Activated CD4-positive, alpha-beta T cell treated with anti-CD3 and anti-CD28 coated beads, Interleukin-2, amount 50 U/mL, for 16 hours (primary cell): ENCODE results near the gene NPB.

Experiments
- DNase-seq: peaks from one replicate; pipeline ENCODE4 v3.0.0-alpha.2; 2020

Gene NPB

DNA sequence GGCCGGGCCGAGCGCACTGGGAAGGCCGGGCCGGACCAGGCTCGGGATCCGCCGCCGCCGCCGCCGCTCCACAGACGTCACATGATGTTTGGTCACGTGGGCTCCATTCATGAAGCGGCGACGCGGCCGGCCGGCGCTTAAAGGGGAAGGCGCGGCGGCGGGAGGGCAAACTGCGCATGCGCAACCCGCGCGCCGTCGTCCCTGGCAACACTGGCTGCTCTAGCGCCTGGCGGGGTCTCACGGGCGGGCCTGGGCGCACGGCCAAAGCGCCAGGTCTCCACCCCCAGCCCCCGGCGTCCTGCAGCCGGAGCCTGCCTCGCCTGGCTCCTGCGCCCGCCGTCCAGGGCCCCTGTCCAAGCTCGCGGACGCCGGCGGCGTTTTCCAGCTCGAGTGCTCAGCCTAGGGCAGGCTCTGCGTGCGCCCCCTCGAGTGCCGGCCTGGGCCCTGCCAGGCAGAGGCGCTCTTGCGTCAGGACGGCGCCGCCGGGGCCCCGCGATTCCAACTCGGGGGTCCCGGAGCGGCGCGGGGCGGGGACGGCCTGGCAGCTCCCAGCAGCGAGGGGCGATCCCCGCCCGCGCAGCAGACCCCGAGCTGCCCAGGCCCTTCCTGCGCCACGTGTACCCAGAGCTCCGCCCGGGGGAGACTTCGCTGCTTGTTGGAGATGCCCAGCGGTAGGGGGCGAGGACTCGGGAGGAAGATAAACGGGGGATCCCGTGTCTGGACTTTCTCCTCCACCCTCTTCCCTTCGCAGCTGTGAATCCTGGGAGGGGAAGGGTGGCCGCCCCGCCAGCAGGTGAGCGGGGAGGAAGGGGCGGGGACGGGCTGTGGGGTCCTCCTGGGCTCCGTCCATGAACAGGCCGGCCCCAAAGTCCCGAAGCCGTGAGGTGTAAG is 25.9 kb downstream of the NPB start, which contains the start of gene MAFG:
Gene MAFG (minus strand): TSS at position 83 of the 891 bp plus-strand sequence. CDS start 4,550 bp downstream, outside the sequence.
- DNase-seq, result peak; percentile 92

DNA sequence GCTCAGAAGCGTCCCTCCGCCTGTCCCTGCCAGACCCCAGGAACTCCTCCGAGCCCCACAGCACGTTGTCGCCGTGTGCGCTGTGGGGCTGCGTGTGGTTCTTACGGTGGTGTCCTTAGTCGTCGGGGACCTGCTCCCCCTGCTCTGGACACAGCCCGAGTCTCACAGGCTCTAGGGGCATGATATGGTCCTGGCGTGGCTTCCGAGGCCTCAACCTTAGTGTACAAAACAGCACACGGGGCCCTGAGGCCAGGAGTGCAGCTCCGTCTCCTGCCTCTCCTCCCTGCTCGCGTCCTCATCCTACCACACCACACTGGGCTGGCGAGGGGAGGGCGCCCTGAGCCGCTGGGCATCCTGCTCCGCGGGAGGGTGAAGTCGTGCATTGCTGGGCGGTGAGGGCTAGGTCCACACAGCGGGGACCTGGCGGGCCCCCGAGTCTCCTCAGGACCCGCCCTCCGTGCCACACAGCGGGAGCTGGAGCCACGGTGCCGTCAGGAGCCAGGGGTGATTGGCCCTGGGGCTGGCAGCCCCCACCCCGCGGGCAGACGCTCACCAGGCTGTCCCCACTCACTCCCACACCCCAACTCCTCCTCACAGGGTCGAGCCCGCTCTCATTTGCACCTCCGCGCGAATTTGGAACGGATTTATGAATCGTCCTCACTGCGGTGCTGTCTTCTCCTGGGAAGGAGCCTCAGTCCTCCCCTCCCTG is 26.7 kb downstream of the NPB start:
- no peak for DNase-seq

DNA sequence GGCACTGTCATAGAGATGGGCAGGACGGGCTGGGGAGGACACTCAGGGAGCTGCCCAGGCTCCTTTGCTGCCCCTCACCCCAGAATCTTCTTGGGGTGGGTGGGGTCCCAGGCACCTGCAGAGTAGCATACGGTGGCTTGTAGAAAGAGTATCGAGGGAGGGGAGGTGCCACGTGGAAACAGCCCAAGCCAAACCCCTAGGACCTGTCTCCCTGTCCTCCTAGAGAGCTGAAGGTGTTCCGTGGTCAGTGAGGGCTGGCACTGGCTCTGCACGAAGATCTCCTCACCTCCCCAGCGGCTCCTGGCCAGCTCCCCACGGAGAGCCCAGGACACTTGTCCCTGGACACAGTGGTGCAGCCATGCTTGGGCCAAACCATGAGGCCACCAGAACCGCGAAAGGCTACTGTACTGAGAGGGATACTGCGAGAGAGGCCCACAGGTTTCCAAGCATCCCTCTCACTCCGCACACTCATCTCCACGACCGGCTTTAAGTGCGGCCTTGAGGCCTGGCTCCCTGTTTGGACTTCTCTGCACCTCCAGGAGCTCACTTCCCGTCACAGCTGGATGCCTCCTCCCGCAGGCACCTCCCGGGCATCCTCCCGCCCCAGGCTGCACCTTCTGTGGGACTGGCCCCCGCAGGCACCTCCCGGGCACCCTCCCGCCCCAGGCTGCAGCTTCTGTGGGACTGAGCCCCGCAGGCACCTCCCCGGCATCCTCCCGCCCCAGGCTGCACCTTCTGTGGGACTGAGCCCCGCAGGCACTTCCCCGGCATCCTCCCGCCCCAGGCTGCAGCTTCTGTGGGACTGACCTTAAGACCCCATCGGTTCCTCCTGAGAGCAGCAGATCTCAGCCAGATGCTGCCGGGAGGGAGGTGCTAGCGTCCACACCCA is 27.5 kb downstream of the NPB start:
- DNase-seq, result no peak

DNA sequence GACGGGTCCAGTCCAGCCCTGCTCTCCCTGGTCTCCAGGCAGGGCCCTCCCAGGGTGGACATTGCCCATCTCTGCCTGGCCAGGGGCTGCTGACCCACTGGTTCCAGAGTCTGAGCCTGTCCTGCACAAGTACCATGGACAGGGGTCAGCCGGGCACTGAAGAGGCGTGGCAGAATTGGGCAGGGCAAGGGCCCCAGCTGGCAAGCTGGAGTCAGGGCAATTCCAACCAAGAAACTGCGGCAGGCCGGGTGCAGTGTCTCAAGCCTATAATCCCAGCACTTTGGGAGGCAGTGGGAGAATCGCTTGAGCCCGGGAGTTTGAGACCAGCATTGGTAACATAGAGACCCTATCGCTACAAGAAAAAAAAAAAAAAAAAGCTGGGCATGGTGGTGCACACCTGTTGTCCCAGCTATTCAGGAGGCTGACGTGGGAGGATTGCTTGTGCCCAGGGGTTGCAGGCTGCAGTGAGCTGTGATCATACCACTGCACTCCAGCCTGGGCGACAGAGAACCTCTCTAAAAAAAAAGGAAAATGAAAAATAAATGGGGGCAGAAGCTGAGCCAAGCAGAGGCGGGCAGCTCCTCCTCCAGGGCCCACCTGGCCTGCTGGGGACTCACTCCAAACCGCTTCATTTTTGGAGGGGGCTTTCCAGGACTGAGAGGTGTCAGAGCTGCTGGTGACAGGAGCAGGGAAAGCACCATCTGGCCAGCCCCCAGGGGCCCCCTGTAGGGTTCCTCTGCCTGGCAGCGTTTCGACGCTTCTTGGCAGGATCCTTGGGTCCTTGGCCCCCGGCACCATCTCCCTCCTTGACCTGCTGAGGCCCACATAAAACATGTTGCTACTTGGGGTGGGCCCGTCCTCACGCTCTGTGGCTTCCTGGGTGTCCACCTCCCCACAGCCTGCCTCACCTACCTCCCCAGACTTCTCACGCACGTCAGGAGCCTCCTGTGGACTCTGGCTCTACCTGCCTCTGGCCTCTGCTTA is 28.4 kb downstream of the NPB start:
- DNase-seq, result no peak

DNA sequence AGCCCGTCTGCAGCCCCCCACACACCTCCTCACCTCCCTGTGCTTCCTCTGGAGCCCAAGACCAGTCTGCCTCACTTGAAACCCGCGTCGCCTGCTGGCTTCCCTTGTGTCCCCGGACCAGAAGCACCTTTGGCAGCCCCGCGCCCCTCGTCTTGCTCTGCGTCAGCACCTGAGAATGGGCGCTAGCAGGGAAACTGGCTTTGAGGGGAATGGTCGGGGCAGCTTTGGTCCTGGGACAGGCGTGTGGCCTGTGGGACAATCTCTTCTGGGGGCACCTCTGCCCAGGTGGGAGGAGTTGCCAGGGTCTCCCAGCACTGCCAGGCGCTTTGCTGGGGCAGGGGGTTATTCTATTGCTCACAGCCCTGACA is 29.1 kb downstream of the NPB start:
- no peak for DNase-seq

DNA sequence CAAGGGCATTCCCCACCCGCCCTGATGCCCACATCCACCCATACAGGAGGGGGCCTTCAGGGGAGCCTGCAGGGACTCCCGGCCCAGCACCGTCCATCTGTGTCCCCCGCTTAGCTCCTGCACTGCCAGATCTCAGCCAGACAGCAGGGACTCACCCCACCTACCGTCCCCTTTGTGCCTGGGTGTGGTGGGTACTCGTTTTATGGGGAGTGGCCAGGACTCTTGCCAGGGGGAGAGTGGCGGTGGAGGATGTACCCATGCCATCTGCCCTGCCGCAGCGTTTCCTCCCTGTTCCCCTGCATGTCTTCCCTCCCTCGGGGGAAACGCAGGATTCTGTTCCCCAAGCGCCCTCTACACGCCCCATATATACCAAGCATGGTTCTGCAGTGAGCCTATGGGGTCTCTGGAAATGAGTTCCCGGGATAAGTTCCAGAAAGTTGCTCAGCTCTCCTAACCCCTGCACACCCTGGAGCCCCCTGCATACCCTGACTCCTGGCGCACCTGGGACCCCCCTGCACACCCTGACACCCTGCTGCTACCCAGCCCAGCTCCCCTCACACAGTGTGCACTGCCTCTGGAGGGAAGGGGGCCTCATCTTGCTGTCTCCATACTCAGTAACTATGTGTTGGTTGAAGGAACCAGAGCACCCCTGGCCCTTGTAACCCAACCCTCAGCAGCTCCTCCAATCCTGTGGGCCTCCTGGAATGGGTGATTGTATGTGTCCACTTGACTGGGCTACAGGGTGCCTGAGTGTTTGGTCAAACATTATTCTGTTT is 29.7 kb downstream of the NPB start:
- no peak for DNase-seq

DNA sequence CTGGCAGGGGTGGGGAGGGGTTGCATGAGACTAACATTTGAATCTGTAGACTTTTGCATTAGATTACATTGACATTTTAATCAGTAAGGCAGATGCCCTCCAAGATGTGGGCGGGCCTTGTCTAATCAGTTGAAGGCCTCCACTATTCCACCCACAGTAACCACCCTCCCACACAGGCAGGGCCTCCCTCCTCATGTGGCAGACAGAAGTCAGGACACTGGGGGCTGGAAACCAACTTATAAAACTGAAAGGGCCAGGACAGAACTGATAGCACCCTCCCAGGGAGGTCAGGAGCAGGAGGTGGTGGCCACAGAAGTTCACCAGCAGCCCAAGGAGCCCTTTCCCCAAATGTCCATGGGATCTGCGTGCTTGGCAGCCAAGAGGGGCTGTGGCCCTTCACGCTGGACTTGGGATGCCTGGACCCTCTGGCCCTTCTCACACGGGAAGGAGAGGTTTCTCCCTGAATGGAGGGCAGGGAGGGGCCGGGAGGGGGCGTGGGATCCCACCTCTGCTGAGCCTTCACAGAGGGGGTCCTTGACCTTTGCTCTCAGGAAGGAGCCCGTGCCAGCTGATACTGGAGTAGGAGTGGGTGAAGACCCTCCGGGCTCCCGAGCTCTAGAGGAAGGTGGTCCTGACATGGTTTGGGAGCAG is 30.4 kb downstream of the NPB start:
- no peak for DNase-seq

DNA sequence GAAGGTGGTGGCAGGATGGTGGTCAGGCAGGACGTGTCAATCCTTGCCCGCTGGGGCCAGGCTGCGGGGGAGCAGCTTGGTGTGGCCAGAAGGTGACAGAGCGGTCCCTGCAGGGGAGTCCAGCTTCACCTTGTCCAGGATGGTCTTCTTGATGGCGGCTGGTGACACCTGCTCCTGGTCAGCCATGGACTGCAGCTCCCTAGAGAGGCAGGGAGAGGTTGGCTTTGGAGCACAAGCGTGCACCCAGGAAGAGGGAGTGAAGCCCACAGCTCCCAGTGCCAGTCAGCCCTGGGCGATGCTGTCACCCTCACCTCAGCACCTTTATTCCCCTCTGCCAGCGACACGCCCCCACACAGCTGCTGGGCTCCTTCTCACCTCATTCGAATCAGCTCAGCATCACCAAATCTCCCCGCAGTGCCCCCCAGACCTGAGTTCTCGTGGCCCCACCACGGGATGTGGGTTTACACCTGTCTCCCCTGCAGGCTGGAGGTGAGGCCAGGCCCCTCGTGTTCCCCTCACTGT is 31.2 kb downstream of the NPB start:
- no peak for DNase-seq

DNA sequence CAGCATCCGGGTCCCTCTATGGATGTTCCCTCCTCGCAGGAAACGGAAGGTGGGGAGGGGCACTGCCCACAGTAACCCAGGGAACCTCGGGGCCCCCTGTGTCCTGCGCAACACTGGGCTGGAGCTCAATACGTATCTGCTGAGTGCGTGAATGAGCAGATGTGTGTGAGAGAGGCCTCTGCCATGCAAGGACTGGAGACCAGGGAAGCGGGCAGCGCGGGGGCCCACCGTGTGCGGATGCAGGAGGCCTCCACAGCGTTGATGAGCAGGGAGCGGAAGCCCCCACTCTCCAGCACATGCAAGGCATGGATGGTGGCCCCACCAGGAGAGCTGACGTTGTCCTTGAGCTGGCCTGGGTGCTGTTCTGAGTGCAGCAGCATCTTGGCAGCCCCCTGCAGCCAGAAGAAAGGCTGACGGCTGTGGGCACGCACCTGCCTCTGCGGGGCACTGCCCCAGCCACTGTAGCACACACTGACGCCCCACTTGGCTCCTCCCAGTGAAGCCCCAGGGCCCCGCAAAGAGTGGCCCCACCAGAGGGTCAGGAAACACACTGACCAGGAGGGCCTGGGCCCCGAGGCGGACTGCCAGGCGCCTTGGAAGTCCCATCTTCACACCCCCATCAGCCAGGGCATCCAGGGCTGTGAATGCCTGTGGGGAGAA is 32.2 kb downstream of the NPB start:
- no peak for DNase-seq

DNA sequence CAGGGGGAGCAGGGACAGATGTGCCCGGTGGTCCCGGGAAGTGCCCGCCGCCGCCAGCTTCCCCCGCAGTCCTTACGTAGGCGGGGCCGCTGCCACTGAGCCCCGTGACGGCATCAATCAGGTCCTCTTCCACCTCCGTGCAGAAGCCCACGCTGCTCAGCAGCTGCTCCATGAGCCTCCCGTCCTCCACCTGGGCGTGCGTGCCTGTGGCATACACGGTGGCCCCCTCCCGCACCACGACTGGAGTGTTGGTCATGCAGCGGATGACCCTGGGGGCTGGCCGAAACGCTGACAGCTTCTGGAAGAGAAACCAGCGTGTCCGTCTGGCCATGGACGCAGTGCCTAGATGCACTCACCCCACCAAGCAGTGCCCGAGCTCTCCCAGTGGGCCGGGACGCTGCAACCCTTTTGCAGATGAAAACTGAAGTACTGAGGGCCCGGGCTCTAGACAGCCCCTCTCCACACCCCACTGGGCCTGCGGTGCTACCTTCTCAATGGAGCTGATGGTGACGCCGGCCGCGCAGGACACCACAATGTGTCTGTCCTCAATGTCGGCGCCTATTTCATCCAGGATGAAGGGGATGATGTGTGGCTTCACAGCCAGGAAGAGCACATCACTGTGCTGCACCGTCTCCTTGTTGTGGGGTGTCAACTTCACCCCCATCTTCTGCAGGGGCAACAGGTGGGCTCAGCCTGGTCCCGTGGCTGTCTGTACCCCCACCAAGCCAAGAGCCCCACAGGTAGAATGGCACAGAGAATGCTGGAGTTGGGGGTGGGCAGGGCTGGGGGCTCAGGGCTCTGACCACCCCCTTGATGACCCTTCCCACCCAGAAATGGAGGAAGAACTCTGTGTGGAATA is 33.0 kb downstream of the NPB start:
- DNase-seq, result no peak

DNA sequence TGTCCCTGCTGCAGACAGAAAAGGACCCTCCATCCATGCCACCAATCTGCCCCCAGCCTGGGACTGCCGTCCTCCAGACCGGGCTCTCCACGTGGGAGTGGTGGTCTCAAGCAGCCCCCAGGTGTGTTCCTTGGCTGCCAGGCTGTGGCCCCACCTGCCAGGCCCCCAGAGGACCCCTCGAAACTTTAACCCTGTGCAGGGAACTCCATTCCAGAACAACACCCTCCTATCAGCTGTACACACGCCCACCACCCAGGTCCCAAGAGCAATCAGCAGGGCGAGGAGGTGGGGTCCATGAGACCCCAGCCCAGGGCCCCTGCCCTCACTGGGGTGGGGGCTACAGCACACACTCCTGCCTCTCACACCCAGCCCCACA is 33.7 kb downstream of the NPB start:
- DNase-seq, result no peak

DNA sequence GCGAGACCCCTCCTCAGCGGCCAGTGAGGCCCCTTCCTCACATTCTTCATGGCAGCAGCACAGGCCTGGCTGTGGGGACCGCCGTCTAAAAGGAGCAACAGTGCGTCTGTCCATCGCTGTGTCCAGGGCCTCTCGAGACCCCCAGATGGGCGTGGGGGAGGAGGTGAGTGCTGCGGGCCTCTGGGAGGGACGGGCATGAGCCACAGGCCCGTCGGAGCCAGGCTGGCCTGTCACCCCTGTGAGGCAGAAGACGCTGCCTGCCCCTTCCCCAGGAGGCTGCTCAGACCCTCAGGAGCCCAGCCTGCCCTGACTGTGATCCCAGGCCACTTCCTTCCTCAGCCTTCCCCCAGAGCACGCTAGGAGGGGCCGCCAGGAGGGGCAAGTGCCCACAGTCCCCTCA is 37.2 kb downstream of the NPB start:
- no peak for DNase-seq

DNA sequence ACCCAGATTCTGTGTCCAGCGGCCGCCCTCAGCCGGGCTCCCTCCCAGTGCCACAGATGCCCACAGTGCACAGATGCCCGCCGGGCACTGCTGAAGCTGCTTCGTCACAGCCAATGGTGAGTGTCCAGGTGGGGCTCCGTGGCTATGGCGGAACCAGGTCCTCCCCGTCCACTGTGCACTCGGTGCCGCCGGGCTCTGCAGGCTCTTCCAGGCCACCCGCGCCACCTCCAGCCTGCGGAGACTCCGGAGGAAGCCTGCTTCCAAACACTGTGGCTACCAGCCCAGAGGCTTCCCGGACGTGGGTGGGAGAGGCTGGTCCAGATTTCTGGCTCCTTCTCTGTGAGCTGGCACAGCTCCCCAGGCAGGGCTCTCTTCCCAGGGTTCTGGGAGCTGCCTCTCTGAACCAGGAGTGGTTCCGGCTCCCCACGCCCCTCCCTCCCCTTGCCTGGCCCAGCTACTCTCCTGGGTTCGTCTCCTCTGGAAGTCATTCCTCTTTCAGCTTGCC is 37.9 kb downstream of the NPB start:
- no peak for DNase-seq

DNA sequence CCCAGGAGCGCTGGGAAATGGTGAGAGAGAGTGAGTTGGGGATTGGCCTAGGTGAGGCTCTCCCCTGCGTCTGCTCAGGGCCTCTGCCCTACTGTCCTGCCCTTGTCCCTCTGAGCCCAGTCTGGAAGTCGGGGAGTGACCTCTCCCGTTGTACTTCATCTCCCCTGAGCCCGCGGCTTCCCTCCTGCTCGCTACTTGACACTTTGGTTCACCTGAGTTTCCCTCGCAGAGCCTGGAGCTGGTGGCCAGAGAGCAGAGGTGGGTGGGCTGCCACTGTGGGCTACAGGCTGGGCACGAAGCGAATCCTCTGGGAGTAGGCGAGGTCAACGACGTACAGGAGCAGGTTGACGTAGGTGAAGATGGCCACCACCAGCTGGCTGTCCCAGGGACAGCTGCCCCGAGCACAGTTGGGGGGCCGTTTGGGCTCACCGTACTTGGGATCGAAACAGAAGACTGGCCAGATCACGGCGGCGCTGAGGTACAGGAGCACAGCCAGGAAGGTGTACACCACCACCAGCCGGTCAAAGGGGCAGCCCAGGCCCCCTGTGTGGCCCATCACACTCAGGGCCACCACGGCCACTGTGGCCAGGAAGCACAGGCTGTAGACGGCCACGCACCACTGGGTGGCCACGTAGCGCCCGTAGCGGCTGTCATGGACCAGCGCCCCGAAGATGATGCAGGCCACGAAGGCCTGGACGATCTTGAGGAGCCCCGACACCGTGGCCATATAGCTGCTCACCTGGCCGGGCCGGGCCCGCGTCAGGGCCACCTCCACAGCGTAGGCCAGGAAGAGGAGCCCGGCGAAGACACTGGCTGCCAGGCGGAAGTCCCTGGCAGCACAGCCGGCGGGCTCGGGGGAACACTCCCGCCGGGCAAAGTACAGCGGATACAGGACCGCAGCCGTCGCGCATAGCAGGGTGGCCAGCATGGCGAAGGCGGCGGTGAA is 38.8 kb downstream of the NPB start:
- no peak for DNase-seq

DNA sequence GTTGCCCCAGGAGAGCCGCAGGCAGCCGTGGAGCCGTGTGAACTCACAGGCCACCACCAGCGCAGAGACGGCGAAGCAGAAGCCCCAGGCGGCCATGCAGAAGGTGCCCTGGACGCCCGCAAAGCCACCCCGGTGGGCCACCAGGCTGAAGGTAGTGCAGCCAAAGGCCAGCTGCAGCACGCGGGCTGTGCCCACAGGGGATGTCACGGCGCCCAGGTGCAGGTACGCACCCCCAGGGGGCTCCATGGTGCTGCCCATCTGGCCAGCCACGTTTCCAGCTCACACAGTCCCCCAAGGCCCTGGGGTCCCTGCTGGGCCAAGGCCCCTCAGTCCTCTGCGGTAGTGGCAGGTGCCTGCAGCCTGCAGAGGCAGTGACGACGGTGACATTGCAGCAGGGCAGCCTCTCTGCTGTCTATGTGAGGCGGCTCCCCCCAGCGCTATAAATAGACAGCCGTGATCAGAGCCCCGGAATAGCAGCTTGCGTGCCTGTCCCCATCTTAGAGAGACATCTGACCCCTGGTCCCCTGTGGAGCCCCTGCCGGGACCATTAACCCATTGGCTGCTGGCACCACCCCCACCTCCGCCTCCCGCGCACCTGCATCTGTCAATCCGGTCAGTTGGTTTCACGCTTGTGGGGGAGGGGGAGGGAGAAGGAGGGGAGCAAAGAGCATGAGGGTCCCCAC is 39.6 kb downstream of the NPB start:
- DNase-seq, result no peak

DNA sequence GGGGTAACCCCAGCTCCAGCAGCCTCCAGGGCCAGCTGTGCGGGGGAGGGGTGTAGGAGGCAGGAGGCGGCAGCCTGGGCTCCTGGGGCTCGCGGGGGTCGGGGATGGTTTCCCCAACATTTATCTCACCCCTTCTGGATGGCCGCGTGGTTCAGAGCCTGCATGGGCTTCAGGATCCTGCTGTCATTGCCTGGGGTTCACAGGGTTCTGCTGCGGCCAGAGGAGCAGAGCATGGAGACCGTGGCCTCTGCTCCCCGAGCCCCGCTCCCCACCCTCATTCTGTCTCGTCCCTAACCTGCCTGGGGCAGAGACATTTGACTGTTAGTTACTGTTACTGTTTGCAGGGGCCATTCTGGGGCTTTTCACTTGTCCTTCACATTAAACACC is 40.1 kb downstream of the NPB start:
- no peak for DNase-seq

DNA sequence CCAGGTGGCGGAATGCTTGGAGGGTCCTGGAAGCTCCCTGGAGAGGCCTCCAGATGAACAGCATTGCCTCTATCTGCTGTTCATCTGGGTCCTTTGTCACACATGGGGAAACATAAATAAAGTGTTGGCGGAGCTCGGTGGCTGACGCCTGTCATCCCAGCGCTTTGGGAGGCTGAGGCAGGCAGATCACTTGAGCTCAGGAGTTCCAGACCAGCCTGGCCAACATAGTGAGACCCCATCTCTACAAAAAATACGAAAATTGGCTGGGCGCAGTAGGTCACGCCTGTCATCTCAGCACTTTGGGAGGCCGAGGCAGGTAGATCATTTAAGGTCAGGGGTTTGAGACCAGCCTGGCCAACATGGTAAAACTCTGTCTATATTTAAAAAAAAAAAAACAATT is 42.8 kb downstream of the NPB start:
- DNase-seq, result no peak
